IMR-90 (cell line): ENCODE data around the gene ETV6. TPM values are rescaled to one million over a fixed set of nuclear protein-coding genes. Genes with fewer than 3 reads are reported as not detected.

Source experiments
- ATAC-seq: fragments of 200-7000 bp; cut with Tn5 transposase; 2 replicates; pipeline ENCODE4 v1.9.1; 2020; ENCODE audit warnings: low read depth, mild to moderate bottlenecking, moderate library complexity
- BruUV-seq: library from RNA; stranded (reverse); fragments of 400-500 nt; replicated peaks from 2 replicates; lab custom pipeline; 2021; lab: Mats Ljungman, UMichigan
- CTCF ChIA-PET: fragments of 300-600 bp; formaldehyde crosslinking; extraction: SDS; loops from one replicate; lab custom pipeline; 2021; ENCODE audit warnings: antibody characterized with exemption; lab: Yijun Ruan, JAX
- POLR2A ChIA-PET: fragments of 300-600 bp; sonication (Branson Sonifier 250); formaldehyde crosslinking; loops from one replicate; lab custom pipeline; 2022; ENCODE audit warnings: antibody characterized with exemption; ENCODE audit not compliant: unreplicated experiment; lab: Charles Lee
- DNase-seq: peaks from one replicate; pipeline ENCODE4 v3.0.0; 2013
- H2AFZ ChIP-seq: replicated peaks from 2 replicates; pipeline ENCODE3; 2013; ENCODE audit warnings: low read length, mild to moderate bottlenecking; ENCODE audit not compliant: poor library complexity
- H2AK5ac ChIP-seq: 2 replicates; pipeline ENCODE4 v1.6.1; 2013; ENCODE audit warnings: low read depth, low read length, inconsistent platforms
- H2AK9ac ChIP-seq: replicated peaks from 2 replicates; pipeline ENCODE3; 2013; ENCODE audit warnings: mild to moderate bottlenecking, low read depth, low read length, moderate library complexity; ENCODE audit not compliant: poor library complexity
- H2BK120ac ChIP-seq: 2 replicates; pipeline ENCODE4 v1.6.1; 2013; ENCODE audit warnings: low read depth, low read length, inconsistent platforms
- H2BK15ac ChIP-seq: 3 replicates; pipeline ENCODE4 v1.6.1; 2013; ENCODE audit warnings: low read depth, low read length, inconsistent platforms
- H2BK20ac ChIP-seq: 2 replicates; pipeline ENCODE4 v1.6.1; 2013; ENCODE audit warnings: low read depth, mild to moderate bottlenecking, inconsistent platforms, low read length, moderate library complexity
- H2BK5ac ChIP-seq: 2 replicates; pipeline ENCODE4 v1.6.1; 2013; ENCODE audit warnings: mild to moderate bottlenecking, low read depth, low read length, inconsistent platforms; ENCODE audit not compliant: poor library complexity, severe bottlenecking
- H3K14ac ChIP-seq: replicated peaks from 2 replicates; pipeline ENCODE4 v1.6.1; 2013; ENCODE audit warnings: low read depth, low read length, inconsistent platforms
- H3K18ac ChIP-seq: 2 replicates; pipeline ENCODE4 v1.6.1; 2013; ENCODE audit warnings: low read depth, low read length, control low read depth
- H3K23ac ChIP-seq: 2 replicates; pipeline ENCODE4 v1.6.1; 2013; ENCODE audit warnings: low read depth, low read length, inconsistent platforms
- H3K27ac ChIP-seq: 2 replicates; pipeline ENCODE4 v1.5.1; 2013; ENCODE audit warnings: mild to moderate bottlenecking, control low read depth, low read length; ENCODE audit not compliant: insufficient read depth
- H3K27me3 ChIP-seq: 2 replicates; pipeline ENCODE4 v1.6.1; 2013; ENCODE audit warnings: low read length; ENCODE audit not compliant: control insufficient read depth, insufficient read depth
- H3K36me3 ChIP-seq: 2 replicates; pipeline ENCODE4 v1.6.1; 2013; ENCODE audit warnings: low read length, mixed read lengths; ENCODE audit not compliant: control insufficient read depth, insufficient read depth
- H3K4ac ChIP-seq: 2 replicates; pipeline ENCODE4 v1.6.1; 2013; ENCODE audit warnings: low read depth, low read length, inconsistent platforms
- H3K4me1 ChIP-seq: 2 replicates; pipeline ENCODE4 v1.6.1; 2013; ENCODE audit warnings: low read length, mixed read lengths; ENCODE audit not compliant: control insufficient read depth, insufficient read depth
- H3K4me2 ChIP-seq: 2 replicates; pipeline ENCODE4 v1.6.1; 2013; ENCODE audit warnings: low read depth, mild to moderate bottlenecking, control low read depth, low read length, moderate library complexity
- H3K4me3 ChIP-seq: 2 replicates; pipeline ENCODE4 v1.5.1; 2013; ENCODE audit warnings: low read depth, mild to moderate bottlenecking, control low read depth, low read length, moderate library complexity; ENCODE audit not compliant: insufficient read depth
- H3K56ac ChIP-seq: 2 replicates; pipeline ENCODE4 v1.6.1; 2013; ENCODE audit warnings: low read length, inconsistent platforms; ENCODE audit not compliant: insufficient read depth; ENCODE audit errors: extremely low read depth
- H3K79me1 ChIP-seq, 2 experiments: 2 replicates each; pipeline ENCODE4 v1.6.1; 2013; ENCODE audit warnings: low read length in 2 of 2, inconsistent platforms in 1 of 2, low read depth in 1 of 2
- H3K9ac ChIP-seq: 2 replicates; pipeline ENCODE4 v1.6.1; 2013; ENCODE audit warnings: low read depth, low read length, control low read depth
- H3K9me1 ChIP-seq: 2 replicates; pipeline ENCODE4 v1.6.1; 2013; ENCODE audit warnings: low read length, inconsistent platforms; ENCODE audit not compliant: insufficient read depth
- H3K9me3 ChIP-seq: 2 replicates; pipeline ENCODE4 v1.6.1; 2013; ENCODE audit warnings: low read length; ENCODE audit not compliant: control insufficient read depth, insufficient read depth
- H4K20me1 ChIP-seq: 2 replicates; pipeline ENCODE4 v1.6.1; 2013; ENCODE audit warnings: low read length, inconsistent platforms; ENCODE audit not compliant: insufficient read depth
- H4K5ac ChIP-seq: 2 replicates; pipeline ENCODE4 v1.6.1; 2013; ENCODE audit warnings: mild to moderate bottlenecking, low read depth, low read length, control low read depth
- H4K8ac ChIP-seq, 2 experiments: 2 replicates each; pipeline ENCODE4 v1.6.1; 2013; ENCODE audit warnings: low read depth in 2 of 2, low read length in 2 of 2, control low read depth in 1 of 2, inconsistent platforms in 1 of 2
- H4K91ac ChIP-seq: 2 replicates; pipeline ENCODE4 v1.6.1; 2013; ENCODE audit warnings: low read depth, low read length, inconsistent platforms; ENCODE audit not compliant: insufficient read depth
- BHLHE40 ChIP-seq: fragments of 150-350 bp; IDR thresholded peaks from 2 replicates; pipeline ENCODE4 v1.6.1; 2016; ENCODE audit warnings: mild to moderate bottlenecking, low read depth, low read length
- CEBPB ChIP-seq: IDR thresholded peaks from 2 replicates; pipeline ENCODE4 v1.6.1; 2012; ENCODE audit warnings: low read depth, low read length, improper control_type of control experiment
- CHD1 ChIP-seq: IDR thresholded peaks from 2 replicates; pipeline ENCODE4 v1.6.1; 2012; ENCODE audit warnings: low read depth, low read length, improper control_type of control experiment
- CTCF ChIP-seq: conservative IDR thresholded peaks from 2 replicates; pipeline ENCODE4 v1.5.1; 2012; ENCODE audit warnings: mild to moderate bottlenecking, low read depth, low read length, improper control_type of control experiment
- MAFK ChIP-seq: IDR thresholded peaks from 2 replicates; pipeline ENCODE4 v1.6.1; 2012; ENCODE audit warnings: low read depth, low read length, improper control_type of control experiment
- MAZ ChIP-seq: IDR thresholded peaks from 2 replicates; pipeline ENCODE4 v1.6.1; 2012; ENCODE audit warnings: low read depth, mild to moderate bottlenecking, low read length, improper control_type of control experiment, moderate library complexity, borderline replicate concordance
- MXI1 ChIP-seq: IDR thresholded peaks from 2 replicates; pipeline ENCODE4 v1.6.1; 2012; ENCODE audit warnings: low read depth, mild to moderate bottlenecking, low read length, moderate library complexity, borderline replicate concordance
- NFE2L2 ChIP-seq: fragments of 150-350 bp; IDR thresholded peaks from 2 replicates; pipeline ENCODE4 v1.6.1; 2016; ENCODE audit warnings: low read depth, mild to moderate bottlenecking, low read length
- POLR2A ChIP-seq: IDR thresholded peaks from 2 replicates; pipeline ENCODE4 v1.6.1; 2012; ENCODE audit warnings: mild to moderate bottlenecking, low read depth, low read length
- RAD21 ChIP-seq: IDR thresholded peaks from 2 replicates; pipeline ENCODE4 v1.6.1; 2012; ENCODE audit warnings: low read length, improper control_type of control experiment
- RCOR1 ChIP-seq: IDR thresholded peaks from 2 replicates; pipeline ENCODE4 v1.6.1; 2012; ENCODE audit warnings: mild to moderate bottlenecking, low read length, improper control_type of control experiment; ENCODE audit not compliant: insufficient replicate concordance
- RFX5 ChIP-seq: IDR thresholded peaks from 2 replicates; pipeline ENCODE4 v1.8.0; 2012; ENCODE audit warnings: low read depth, mild to moderate bottlenecking, low read length, moderate library complexity
- SMC3 ChIP-seq: fragments of 150-350 bp; IDR thresholded peaks from 2 replicates; pipeline ENCODE4 v1.6.1; 2016; ENCODE audit warnings: low read depth, mild to moderate bottlenecking, antibody characterized with exemption, low read length, moderate library complexity
- WGBS, 2 experiments: methylation state at CpG; one replicate each; pipeline versions ENCODE4 v1.1.5 to v1.1.7; 2013; ENCODE audit warnings: missing lambda C conversion rate in 2 of 2; ENCODE audit not compliant: insufficient read length in 1 of 2; ENCODE audit errors: extremely low coverage in 2 of 2; 5-methylcytosine and 5-hydroxymethylcytosine counted together
- dilution Hi-C: fragments of 300-500 bp; cut with HindIII; formaldehyde crosslinking; loops from one replicate; pipeline ENCODE4 v1.14.3; 2018; ENCODE audit warnings: low sequenced_read_pairs; ENCODE audit not compliant: unreplicated experiment
- in situ Hi-C: fragments of 300-500 bp; cut with MboI; formaldehyde crosslinking; loops from 3 replicates; pipeline ENCODE4 v1.14.3; 2019; ENCODE audit warnings: low sequenced_read_pairs, inconsistent platforms, mixed read lengths
- intact Hi-C: fragments of 100-400 bp; cut with micrococcal nuclease; formaldehyde crosslinking; loops from 2 replicates; pipeline ENCODE4 v1.10.0; 2022
- polyA plus RNA-seq, 3 experiments: library from polyadenylated mRNA; depleted of rRNA; stranded (reverse); fragments of >200 nt; gene quantifications; 2 replicates each; pipeline ENCODE4 v1.2.3, GENCODE V29; 2012; ENCODE audit warnings: low replicate concordance in 1 of 3
- total RNA-seq: library from RNA; depleted of rRNA; stranded (reverse); fragments of >200 nt; gene quantifications from 2 replicates; pipeline ENCODE4 v1.2.3, GENCODE V29; 2012
- TF ChIP-seq, protein P1 (sequence below): fragments of 150-350 bp; IDR thresholded peaks from 2 replicates; pipeline ENCODE4 v1.6.1; 2017; ENCODE audit warnings: mild to moderate bottlenecking, antibody characterized with exemption, low read length, low read depth

ETV6 gene
- total and polyA plus RNA-seq, 2 of the 4 experiments (the other 2 are of a cell fraction), result 8.4 to 9.9 TPM

- no peak overlapping the region for H3K4me2 ChIP-seq
- no peak overlapping the region for H2BK15ac ChIP-seq
- 52% methylated on average over 3 of the region's 8 CpGs; no CpG with 5 or more reads in 1 of the 2 experiments for WGBS, 2 experiments
- no peak overlapping the region for H2AK5ac ChIP-seq
- dilution Hi-C loops (no loop called here), intact Hi-C loops (no loop called here), in situ Hi-C loops (no loop called here)
- no peaks in the 10 kb centered on the region; the same call in 1 of the 2 replicates for H4K20me1 ChIP-seq
- no peak overlapping the region for H4K8ac ChIP-seq
- H3K23ac ChIP-seq, result no peak overlapping the region
- no peak overlapping the region for H3K4me3 ChIP-seq
- no peak overlapping the region for H2BK5ac ChIP-seq
- no peak overlapping the region for H2AFZ ChIP-seq
- ChIA-PET POLR2A (no interaction called here), CTCF (no interaction called here)
- no peak overlapping the region for H2AK9ac ChIP-seq
- peaks cover 19% of the 10 kb centered on the region for H3K36me3 ChIP-seq
- H2BK120ac ChIP-seq, result no peak overlapping the region
- no peak overlapping the region for H4K5ac ChIP-seq
- no peak overlapping the region for H2BK20ac ChIP-seq
- H3K27me3 ChIP-seq, result no peaks in the 10 kb centered on the region
- peaks cover 14 to 47% of the 10 kb centered on the region in 2 experiments for H3K79me1 ChIP-seq
- no peak overlapping the region for H3K18ac ChIP-seq
- H3K4ac ChIP-seq, result no peak overlapping the region
- no peak for ATAC-seq
- no peak for DNase-seq
- H4K91ac ChIP-seq, result no peak overlapping the region
- no peak overlapping the region for H3K9ac ChIP-seq
- H3K56ac ChIP-seq, result no peak overlapping the region
- H3K4me1 ChIP-seq, result peaks cover 8% of the 10 kb centered on the region; the same call in 1 of the 2 replicates
- H3K14ac ChIP-seq, result no peak overlapping the region
- no peaks in the 10 kb centered on the region for H3K9me3 ChIP-seq
- TF ChIP-seq POLR2A, result no peak
- TF ChIP-seq CTCF, result no peak
- TF ChIP-seq RAD21, result no peak
- TF ChIP-seq BHLHE40, result no peak
- TF ChIP-seq CEBPB, result no peak
- TF ChIP-seq CHD1, result no peak
- TF ChIP-seq NFE2L2, result no peak
- TF ChIP-seq, protein P1, sequence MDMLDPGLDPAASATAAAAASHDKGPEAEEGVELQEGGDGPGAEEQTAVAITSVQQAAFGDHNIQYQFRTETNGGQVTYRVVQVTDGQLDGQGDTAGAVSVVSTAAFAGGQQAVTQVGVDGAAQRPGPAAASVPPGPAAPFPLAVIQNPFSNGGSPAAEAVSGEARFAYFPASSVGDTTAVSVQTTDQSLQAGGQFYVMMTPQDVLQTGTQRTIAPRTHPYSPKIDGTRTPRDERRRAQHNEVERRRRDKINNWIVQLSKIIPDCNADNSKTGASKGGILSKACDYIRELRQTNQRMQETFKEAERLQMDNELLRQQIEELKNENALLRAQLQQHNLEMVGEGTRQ, result no peak
- TF ChIP-seq RCOR1, result no peak
- no peak for TF ChIP-seq MAZ
- no peak for TF ChIP-seq RFX5
- no peak for TF ChIP-seq MXI1
- TF ChIP-seq SMC3, result no peak
- TF ChIP-seq MAFK, result no peak
- BruUV-seq, result no TSS peak
- peaks cover 8% of the 10 kb centered on the region; the same call in 1 of the 2 replicates for H3K9me1 ChIP-seq
- no peak overlapping the region for H3K27ac ChIP-seq
Observed at GRCh38 chr12:11840366-11840765, 190.9 kb downstream of the ETV6 start.
